Left ventricle myocardium inferior (tissue), 1 donor: ENCODE measurements around the gene PLEKHJ1. TPM values are rescaled to one million over a fixed set of nuclear protein-coding genes. Genes with fewer than 3 reads are reported as not detected.
A peak's percentile ranks its signal among the peaks of the same experiment; 100 is the strongest.

Experiments used
- DNase-seq: peaks from one replicate; pipeline ENCODE4 v3.0.0-alpha.2; 2020
- H3K27ac ChIP-seq: fragments of 200-600 bp; replicated peaks from 2 replicates; pipeline ENCODE4 v1.8.0; 2021
- H3K27me3 ChIP-seq: fragments of 200-600 bp; 2 replicates; pipeline ENCODE4 v1.8.0; 2021; ENCODE audit warnings: low read depth
- H3K36me3 ChIP-seq: fragments of 200-600 bp; 2 replicates; pipeline ENCODE4 v1.8.0; 2021
- H3K4me1 ChIP-seq: fragments of 200-600 bp; 2 replicates; pipeline ENCODE4 v1.8.0; 2021
- H3K4me3 ChIP-seq: fragments of 200-600 bp; 2 replicates; pipeline ENCODE4 v1.8.0; 2021; ENCODE audit warnings: mild to moderate bottlenecking, moderate library complexity
- H3K9me3 ChIP-seq: fragments of 200-600 bp; replicated peaks from 2 replicates; pipeline ENCODE4 v1.8.0; 2021
- intact Hi-C: fragments of 100-400 bp; cut with micrococcal nuclease; formaldehyde crosslinking; loops from one replicate; pipeline ENCODE4 v1.11.0; 2022
- microRNA-seq: library from miRNA; unstranded; fragments of <30 nt; microRNA quantifications from one replicate; pipeline ENCODE4 v1.2.0, GENCODE V29; 2020
- total RNA-seq: library from RNA; stranded (reverse); fragmentation: NEBNext Ultra II Directional; extraction: Animal tissue kit (Norgen Biotek cat#: 25700); gene quantifications from one replicate; pipeline ENCODE4 v1.2.1, GENCODE V29; 2021
- TF ChIP-seq, protein P1 (sequence below): fragments of 200-600 bp; IDR thresholded peaks from 2 replicates; pipeline ENCODE4 v1.8.0; 2021; ENCODE audit warnings: antibody characterized with exemption, mild to moderate bottlenecking, borderline replicate concordance
- donor health status: DM: no; HTN: yes; CAD: no; lungs with severe emphysema.

The PLEKHJ1 gene
- total RNA-seq, 1 donor from 2014 or later = 47.8 TPM

DNA sequence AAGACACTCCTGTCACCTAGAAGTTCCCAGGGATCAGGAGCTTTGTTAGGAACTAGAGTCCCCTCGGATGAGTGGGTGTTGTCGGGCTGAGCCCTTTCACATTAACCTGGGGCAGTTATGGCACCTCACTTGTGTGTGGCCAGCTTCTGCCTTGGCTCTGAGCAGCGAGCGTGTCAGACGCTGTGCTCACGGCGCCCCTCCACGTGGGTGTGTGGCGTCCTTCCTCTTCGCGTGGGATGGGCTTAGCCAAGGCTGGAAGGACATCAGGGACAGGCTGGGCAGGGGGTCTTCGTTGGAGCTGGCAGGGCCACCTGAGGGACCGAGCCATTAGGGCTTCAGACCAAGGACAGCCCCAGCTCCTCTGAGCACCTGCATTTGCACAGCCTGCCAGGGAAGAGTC is 49.0 kb downstream of the PLEKHJ1 start:
- TF ChIP-seq, protein P1, sequence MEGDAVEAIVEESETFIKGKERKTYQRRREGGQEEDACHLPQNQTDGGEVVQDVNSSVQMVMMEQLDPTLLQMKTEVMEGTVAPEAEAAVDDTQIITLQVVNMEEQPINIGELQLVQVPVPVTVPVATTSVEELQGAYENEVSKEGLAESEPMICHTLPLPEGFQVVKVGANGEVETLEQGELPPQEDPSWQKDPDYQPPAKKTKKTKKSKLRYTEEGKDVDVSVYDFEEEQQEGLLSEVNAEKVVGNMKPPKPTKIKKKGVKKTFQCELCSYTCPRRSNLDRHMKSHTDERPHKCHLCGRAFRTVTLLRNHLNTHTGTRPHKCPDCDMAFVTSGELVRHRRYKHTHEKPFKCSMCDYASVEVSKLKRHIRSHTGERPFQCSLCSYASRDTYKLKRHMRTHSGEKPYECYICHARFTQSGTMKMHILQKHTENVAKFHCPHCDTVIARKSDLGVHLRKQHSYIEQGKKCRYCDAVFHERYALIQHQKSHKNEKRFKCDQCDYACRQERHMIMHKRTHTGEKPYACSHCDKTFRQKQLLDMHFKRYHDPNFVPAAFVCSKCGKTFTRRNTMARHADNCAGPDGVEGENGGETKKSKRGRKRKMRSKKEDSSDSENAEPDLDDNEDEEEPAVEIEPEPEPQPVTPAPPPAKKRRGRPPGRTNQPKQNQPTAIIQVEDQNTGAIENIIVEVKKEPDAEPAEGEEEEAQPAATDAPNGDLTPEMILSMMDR = no peak
- DNase-seq = no peak
- Histone ChIP-seq H3K9me3 (no peaks in the 10 kb centered on the region), H3K27me3 (no peaks in the 10 kb centered on the region), H3K4me1 (peaks cover 63% of the 10 kb centered on the region), H3K4me3 (peak overlapping the region; percentile 42), H3K27ac (peak overlapping the region; percentile 85), H3K36me3 (peaks cover 30% of the 10 kb centered on the region)
- intact Hi-C loops = no loop called here

DNA sequence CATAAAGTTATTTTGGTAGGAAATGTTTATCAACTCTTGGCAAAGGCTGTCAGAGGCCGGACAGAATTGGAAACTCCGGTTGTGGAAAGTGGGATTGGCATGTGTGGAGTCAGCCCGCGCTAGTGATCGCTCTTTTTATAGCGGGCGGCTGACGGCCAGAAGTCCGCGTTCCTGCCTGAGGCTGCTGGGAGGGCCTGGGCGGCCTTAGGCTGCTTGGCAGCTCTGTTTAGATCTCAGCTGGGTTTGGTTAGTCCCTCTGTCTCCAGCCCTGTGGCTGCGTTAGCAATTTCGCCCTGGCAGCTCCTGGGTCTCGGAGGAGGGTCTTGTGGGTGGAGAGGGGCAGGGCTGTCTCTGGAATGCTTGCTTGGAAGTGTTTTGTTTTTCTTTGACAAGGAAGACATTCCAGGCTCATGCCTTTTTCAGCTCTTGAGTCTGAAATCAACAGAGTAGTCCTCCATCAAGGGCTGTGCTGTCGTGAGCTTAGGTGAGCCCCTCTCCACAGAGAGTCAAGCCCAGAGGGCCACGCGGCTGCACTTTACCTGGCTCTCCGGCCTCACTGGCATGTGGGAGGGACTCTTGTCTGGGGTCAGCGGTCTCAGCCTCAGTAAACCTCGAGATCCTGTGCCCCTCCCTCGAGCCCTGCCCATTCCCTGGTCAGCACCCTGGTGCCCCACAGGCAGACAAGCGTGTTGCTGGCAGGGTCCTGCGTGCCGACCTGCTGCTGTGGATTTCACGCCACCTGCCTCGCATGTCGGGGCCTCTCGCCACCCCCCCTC is 49.9 kb downstream of the PLEKHJ1 start:
- intact Hi-C loops = no loop called here
- TF ChIP-seq, protein P1 = no peak
- Histone ChIP-seq H3K9me3 (no peaks in the 10 kb centered on the region), H3K27me3 (no peaks in the 10 kb centered on the region), H3K4me1 (peaks cover 72% of the 10 kb centered on the region), H3K36me3 (peaks cover 21% of the 10 kb centered on the region), H3K27ac (peak overlapping the region; percentile 85), H3K4me3 (peak overlapping the region; percentile 42)
- DNase-seq = peak; percentile 87

DNA sequence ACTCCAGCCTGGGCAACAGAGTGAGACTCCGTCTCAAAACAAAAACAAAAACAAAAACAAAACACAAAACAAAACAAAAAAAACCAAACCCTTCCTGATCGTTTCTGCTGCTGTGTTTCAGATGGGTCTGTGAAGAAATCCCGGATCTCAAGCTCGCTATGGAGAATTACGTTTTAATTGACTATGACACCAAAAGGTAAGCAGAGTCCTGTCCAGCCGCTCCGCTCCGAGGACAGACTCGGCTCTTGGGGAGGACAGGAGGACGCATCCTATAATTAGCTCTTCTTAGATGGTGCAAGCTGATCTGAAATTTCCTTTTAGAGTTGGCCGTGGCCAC is 50.4 kb downstream of the PLEKHJ1 start:
- TF ChIP-seq, protein P1 = no peak
- no peak for DNase-seq
- H3K27ac ChIP-seq = peak overlapping the region; percentile 85
- H3K27me3 ChIP-seq = no peaks in the 10 kb centered on the region
- peak overlapping the region; percentile 42 for H3K4me3 ChIP-seq
- no peaks in the 10 kb centered on the region for H3K9me3 ChIP-seq
- H3K4me1 ChIP-seq = peaks cover 76% of the 10 kb centered on the region
- H3K36me3 ChIP-seq = peaks cover 17% of the 10 kb centered on the region
- intact Hi-C loops = no loop called here

DNA sequence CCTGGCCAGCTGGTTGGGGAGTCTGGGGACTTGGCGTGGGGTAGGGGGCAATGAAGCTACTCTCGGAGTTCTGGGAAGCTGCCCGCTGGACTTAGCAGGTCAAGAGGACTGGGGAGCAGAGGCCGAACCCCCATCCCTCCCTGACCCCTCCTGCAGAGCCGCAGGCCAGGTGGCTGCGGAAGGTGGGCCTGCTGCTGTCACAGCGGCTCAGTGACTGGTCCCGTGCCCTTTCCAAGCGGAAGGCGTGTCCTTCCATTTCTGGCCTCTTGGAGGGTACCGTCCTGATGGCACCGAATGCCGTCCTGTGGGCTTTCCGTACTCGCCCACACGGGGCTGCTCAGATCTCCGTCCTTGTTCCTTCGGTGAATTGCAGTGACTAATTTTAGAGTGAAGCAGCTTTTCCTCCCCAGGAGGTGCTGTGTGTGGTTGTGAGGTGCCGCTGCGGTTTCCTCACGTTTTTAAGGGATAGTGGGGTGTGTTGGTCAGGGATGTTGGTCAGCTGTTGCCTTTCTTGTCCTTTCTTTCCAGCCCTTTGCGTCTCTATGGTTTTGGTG is 51.6 kb downstream of the PLEKHJ1 start:
- H3K4me1 ChIP-seq = peaks cover 79% of the 10 kb centered on the region
- no peak for DNase-seq
- intact Hi-C loops = no loop called here
- H3K9me3 ChIP-seq = no peaks in the 10 kb centered on the region
- TF ChIP-seq, protein P1 = no peak
- no peak overlapping the region for H3K4me3 ChIP-seq
- H3K27ac ChIP-seq = peak overlapping the region; percentile 85
- H3K27me3 ChIP-seq = no peaks in the 10 kb centered on the region
- peaks cover 12% of the 10 kb centered on the region for H3K36me3 ChIP-seq

Small RNAs within 50 kb of the gene (microRNA-seq; reads per million reads assigned to microRNA genes)
- 1.9 reads per million for gene MIR1227
- gene MIR4321 = not detected

Other genes starting within 250 kb of the PLEKHJ1 start
- 53.4 TPM for gene BTBD2, start 220.6 kb downstream of the PLEKHJ1 start, total RNA-seq
- gene MKNK2, start 185.1 kb downstream of the PLEKHJ1 start, total RNA-seq = 200 TPM
- gene MOB3A, start 140.0 kb downstream of the PLEKHJ1 start, total RNA-seq = 16.1 TPM
- 2.8 TPM for gene IZUMO4, start 139.4 kb downstream of the PLEKHJ1 start, total RNA-seq
- gene AP3D1, start 84.8 kb downstream of the PLEKHJ1 start, total RNA-seq = 75.4 TPM
- gene DOT1L, start 72.4 kb downstream of the PLEKHJ1 start, total RNA-seq = 8.4 TPM
- 28.7 TPM for gene SF3A2, start 495 bp upstream of the PLEKHJ1 start, total RNA-seq
- gene AMH, start 13.0 kb upstream of the PLEKHJ1 start, total RNA-seq = 1.1 TPM
- 0.36 TPM for gene JSRP1, start 20.1 kb upstream of the PLEKHJ1 start, total RNA-seq
- 0.77 TPM for gene PEAK3, start 45.8 kb upstream of the PLEKHJ1 start, total RNA-seq
- gene LINGO3, start 71.8 kb upstream of the PLEKHJ1 start, total RNA-seq = not detected
- gene LSM7, start 92.3 kb upstream of the PLEKHJ1 start, total RNA-seq = 41.1 TPM
- 26.2 TPM for gene SPPL2B, start 92.4 kb upstream of the PLEKHJ1 start, total RNA-seq
- not detected for gene TMPRSS9, start 123.9 kb upstream of the PLEKHJ1 start, total RNA-seq
- gene TIMM13, start 191.3 kb upstream of the PLEKHJ1 start, total RNA-seq = 87.7 TPM
- 11.0 TPM for gene LMNB2, start 220.6 kb upstream of the PLEKHJ1 start, total RNA-seq
- gene GADD45B, start 239.8 kb upstream of the PLEKHJ1 start, total RNA-seq = 34.3 TPM